SH-SY5Y (cell line): ENCODE data around the gene SLCO3A1.

ENCODE experiments used
- GATA2 ChIP-seq: IDR thresholded peaks from 2 replicates; pipeline ENCODE4 v1.6.1; 2011; ENCODE audit warnings: mild to moderate bottlenecking, low read depth, low read length
- GATA3 ChIP-seq: IDR thresholded peaks from 2 replicates; pipeline ENCODE4 v1.6.1; 2011; ENCODE audit warnings: low read depth, mild to moderate bottlenecking, low read length, moderate library complexity

Gene SLCO3A1

DNA sequence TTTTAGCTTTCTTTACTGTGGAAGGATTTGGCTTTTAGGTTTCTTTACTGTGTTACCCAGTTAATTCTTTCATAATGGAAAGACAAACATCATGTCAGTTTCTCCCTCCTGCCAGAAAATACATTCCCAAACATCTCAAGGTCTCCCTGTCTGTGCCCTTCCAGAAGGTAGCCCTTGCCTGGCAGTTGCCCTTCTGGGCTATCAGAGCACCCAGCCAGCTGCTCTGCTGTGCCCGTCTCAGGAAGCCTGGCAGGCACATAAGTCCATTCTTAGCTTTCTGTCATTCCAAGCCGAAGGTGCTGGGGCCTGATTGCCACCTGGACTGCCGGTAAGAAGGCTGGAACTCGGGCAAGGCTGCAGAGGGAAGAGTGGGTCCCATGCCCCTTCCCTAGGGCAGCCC lies 203.4 kb downstream of the SLCO3A1 start:
- no peak for TF ChIP-seq GATA3
- no peak for TF ChIP-seq GATA2

DNA sequence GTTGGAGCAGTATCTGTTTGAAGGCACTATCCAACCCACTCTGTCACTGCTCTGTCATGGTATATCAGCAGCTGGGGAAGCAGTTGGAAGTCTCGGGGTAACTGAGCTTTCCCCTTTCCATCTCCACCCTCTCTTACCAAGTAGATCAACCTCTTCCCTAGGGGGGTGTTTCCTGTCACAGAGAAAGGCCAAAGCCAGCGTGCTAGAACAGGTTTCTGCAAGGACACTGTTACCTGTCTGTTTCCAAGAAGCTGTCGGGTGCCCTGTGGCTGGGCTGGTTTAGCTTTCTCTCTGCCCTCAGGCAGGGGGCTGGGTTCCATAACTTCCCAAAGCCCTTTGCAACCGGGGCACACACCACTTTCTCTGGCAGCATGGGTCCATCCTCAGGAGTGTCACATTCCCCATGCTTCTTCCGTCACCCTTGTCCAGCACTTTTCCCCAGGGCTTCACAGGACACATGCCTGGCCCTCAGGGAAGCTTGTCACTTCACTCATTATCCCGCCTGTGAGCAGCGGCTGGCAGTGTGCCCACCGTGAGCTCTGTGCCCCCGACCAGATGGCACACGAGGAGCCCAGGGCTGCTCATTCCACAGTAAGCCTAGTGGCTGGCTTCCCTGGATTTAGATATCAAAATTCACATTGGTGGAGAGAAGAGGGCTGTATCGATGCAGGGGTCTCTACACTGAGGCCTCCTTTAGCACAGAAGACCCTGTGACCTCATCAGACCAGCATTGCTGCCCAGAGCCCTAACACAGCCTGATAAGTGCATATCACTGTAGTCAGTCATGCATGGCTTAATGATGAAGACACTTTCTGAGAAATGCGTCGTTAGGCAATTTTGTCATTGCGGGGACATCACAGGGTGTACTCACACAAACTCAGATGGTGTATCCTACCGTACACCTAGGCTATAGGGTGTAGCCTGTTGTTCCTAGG lies 205.8 kb downstream of the SLCO3A1 start:
- TF ChIP-seq GATA3 = no peak
- no peak for TF ChIP-seq GATA2

DNA sequence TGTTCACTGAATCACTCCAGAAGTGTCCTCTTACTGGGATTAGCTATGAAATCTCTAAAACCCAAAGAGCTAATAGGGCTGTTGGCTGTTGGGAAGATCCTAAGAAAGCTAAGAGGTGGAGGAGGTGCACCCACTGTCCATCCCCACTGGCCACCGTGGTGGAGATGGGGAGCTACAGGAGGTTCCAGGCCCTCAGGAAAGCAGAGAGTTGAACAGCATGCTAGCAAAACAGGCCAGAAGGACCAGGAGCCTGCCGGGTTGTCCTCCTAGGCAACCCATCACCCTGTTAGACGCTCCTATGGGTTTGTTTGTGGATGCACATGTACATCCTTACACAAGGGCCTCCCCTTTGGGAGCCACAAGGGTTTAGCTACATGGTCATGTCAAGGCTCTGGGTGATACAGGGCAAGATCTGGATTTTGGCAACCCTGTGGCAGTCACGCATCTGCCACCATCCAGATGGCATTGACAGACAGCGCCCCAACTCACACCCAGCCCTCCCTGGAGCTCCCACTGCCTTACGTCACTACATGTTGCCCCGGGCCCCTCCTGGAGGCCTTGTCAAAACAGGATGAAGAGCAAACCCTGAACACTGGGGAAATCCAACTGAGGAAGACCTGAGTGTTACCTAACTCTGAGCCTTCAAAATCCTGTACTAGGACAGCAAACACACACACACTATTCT lies 208.1 kb downstream of the SLCO3A1 start:
- TF ChIP-seq GATA3 = no peak

DNA sequence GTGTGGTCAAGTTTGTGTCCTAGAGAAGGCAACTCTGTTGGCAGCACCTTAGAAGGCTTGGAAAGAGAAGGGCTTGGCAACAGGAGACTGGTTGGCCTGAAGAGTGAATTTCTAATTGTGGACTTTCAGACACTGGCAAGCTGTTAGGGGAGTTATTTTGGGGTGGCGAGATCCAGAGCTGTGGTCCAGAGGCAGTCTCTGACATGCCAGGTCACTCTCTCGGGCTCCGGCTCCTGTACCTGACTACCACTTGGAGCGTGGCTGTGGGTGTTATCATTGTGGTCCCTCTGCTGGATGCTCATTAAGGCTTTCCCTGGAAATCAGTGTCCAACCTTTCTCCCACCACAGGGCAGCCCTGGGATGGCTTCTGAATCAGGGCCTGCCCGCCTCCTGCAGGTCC lies 209.0 kb downstream of the SLCO3A1 start:
- TF ChIP-seq GATA3 (no peak), GATA2 (no peak)

DNA sequence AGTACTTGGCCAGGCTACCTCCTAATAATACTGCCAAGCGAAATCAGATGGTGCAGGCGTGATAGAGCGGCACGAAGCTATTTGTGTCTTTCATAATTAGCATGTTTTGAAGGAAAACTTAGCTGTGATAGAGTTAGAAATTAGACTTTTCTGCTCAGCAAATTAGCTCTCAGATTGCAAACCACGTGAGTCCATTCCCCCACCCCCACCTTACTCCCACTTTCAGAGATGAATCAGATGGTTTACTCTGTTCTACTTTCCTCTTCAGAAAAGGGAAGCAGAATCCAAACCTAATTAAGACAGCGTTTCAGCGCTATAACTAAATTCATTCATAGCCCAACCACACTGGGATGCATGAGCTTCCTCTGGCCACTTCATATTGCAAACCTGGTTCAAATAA lies 214.6 kb downstream of the SLCO3A1 start:
- no peak for TF ChIP-seq GATA2
- TF ChIP-seq GATA3 = no peak

DNA sequence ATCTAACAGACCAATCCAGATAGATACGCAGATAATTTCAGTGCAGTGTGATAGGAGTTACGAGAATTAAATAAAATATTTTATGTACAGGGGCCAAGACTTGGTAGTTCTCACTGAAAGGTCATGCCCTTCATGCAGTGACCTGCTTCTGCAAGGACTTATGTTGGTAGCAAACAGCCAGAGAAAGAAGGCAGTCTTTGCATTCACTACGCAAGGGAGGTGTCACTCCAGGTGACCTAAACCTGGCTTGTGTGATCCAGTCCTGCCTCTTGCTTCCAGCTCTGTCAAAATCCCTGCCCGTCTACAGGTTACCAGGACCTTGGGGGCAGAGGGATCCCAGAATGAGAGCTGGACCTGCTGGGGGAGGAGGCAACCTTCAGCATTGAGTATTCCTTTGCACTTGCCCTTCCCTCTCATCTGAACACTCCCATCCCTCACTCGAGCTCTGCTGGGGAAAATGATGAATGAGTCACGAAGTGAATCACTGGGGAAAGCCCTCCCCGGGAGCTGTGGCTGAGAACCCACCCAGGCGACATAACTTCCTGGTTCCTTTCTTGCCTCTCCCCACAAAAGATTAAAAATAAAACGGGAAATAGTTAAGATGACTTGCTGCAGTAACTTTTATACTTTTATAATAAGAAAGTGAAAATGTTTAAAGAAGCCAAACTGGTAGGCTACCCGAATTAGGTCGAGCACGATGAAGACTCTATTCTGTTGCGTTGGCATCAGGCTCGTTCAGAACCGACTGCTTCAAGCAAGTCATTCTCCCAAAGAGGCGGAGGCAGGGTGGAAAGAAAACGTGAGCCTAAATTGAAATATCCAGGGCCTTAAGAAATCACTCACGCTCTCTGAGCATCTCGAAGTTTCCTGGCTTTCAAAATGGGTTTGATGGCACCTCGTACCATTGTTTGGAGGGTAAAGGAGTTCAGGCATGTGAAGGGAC lies 216.1 kb downstream of the SLCO3A1 start:
- TF ChIP-seq GATA3 (no peak), GATA2 (no peak)

DNA sequence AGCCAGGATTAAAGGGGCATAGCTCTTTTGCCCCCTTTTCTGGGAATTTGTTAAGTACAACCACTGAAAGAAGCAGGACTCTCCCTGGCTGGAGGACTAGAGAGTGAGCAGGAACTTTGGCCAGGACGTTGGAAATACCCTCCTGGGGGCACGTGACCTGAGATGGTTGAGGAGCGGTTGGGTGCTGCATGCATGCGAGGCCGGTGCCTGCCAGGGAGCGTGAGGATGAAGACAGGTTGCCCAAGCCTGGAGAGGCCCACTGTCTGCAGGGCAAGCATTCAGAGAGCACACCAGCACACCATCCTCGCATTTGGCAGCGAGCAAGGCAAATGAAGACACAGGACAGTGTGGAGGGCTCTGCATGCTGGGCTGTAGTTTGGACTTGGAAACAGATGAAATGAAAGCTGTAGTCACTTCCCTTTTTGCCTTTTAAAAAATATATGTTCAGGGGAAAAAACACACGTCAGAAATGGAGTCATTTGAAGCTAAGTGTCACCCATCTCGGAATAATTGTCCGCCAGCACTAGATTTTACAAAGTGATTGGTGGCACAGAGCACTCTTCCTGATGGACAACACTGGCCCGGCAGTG lies 217.6 kb downstream of the SLCO3A1 start:
- TF ChIP-seq GATA2 (no peak), GATA3 (no peak)

DNA sequence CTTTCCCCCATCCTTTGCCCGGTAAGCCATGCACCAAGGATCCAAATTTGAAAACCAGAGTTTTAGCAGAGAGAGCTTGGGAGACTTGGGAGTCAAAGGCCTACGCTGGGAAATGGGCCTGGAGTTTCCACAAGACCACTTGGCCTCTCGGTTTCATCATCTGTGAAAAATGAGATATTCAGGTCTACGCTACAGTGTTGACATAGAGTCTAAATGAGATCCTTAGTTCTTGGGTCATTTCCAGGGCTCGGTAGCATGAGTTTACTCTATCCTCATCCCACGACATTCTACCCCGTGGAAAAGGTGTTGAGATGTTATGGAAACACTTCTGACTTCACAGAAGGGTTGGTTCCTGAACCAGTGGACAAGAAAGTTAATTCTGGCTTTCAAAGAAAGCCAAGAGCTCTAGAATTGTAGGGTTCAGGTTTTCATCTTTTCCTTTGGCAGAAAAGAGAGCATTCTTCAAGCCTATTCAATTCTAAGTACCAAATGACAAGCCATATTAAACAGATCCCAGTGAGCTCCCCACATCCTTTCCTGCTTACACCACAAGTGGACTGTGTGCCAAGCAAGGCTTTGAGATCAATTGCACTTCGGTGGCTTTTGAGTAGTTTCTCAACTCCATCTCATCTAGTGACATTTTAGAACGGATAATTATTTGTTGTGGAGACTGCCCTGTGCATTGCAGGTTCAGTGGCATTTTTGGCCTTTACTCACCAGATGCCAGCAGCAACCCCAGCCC lies 219.7 kb downstream of the SLCO3A1 start:
- TF ChIP-seq GATA3 (no peak), GATA2 (no peak)

DNA sequence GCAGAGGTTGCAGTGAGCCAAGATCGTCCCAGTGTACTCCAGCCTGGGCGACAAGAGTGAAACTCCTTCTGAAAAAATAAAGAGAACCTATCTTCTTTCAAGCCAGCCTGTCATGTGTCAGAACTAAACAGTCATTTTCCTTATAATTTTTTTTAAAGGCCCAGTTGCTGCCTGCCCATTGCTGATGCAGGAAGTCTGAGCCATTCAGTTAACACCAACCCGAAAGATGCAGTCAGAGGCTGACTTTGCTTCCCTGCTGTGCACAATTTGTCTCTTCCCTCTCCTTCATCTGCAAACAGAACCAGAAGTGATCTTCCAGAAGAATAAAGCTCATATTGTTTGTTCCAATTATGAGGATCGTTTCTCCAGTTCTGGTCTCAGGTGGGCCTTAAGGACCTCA lies 220.6 kb downstream of the SLCO3A1 start:
- TF ChIP-seq GATA3 = no peak
- no peak for TF ChIP-seq GATA2

DNA sequence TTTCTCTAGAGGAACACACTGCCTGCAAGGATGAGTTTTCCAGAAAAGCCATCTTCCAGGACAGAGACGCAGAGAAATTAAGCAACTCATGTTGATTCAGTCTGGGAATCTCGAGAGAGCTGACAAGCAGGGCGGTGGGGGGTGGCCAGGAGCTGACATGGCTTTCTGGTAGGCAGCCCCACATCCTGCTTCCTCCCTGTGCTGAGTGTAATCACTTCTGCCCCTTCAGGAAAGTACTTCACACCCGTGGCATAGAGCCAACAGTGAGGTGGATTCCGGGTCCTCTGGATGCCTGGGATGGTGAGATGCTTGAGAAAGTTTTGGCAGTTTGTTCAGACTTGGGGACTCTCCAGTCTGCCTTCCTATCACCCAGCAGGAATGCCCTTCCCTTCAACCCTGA lies 221.1 kb downstream of the SLCO3A1 start:
- TF ChIP-seq GATA3 (no peak), GATA2 (no peak)

DNA sequence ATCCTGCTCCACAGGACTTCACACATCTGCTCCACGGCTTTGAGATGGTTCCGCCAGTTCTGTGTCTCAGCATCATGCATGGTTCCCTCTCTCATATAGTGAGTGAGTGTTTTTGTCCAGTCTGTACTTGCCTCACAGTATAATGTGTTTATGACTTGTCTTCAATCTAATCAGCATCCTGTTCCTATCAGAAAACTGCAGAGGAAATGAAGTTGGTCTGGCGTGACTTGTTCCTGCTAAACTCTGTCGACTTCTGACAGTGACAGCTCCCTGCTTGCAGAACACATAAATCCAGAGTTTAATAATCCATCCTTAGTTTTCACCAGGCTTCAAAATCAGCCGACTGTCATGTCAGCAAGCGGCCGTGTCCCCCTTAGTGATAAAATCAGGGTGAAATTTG lies 222.3 kb downstream of the SLCO3A1 start:
- TF ChIP-seq GATA2 (no peak), GATA3 (no peak)

DNA sequence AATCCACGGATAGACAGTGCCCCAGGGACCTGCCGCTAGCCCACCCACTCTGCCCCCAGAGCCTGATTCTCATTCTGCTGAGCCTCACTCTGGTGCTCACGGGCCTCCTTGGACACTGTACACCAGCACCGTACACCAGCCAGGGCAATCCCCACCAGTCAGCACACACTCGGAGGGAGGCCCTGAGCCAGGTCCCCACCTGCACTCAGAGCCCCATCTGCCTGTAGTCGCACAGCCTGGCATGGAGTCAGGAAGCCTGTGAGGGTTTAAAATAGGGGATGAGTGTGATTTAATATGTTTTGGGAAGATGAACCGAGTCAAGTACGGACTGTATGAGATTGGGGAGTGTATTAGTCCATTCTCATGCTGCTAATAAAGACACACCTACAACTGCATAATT lies 223.0 kb downstream of the SLCO3A1 start:
- TF ChIP-seq GATA2 (no peak), GATA3 (no peak)
